Nephron progenitor cell (in vitro differentiated cells): ENCODE measurements around the gene MAGEA1.
"Not testable (repeated sequence)": the region's sequence is repeated elsewhere in the genome, so short reads cannot be mapped to it uniquely, and the experiment has no call there.

Experiments used
- DNase-seq: peaks from one replicate; pipeline ENCODE4 v3.0.0; 2021
- H3K27ac Mint-ChIP-seq: 2 replicates; pipeline ENCODE4 v1.8.0; 2021; ENCODE audit warnings: mild to moderate bottlenecking, moderate library complexity, mixed read lengths
- H3K27me3 Mint-ChIP-seq: 2 replicates; pipeline ENCODE4 v1.8.0; 2021; ENCODE audit warnings: mild to moderate bottlenecking, low read depth, mixed read lengths; ENCODE audit not compliant: poor library complexity
- H3K36me3 Mint-ChIP-seq: 2 replicates; pipeline ENCODE4 v1.8.0; 2021; ENCODE audit warnings: low read depth, mixed read lengths
- H3K4me1 Mint-ChIP-seq: 2 replicates; pipeline ENCODE4 v1.8.0; 2021; ENCODE audit warnings: mixed read lengths
- H3K4me3 Mint-ChIP-seq: 2 replicates; pipeline ENCODE4 v1.8.0; 2021; ENCODE audit warnings: mild to moderate bottlenecking, moderate library complexity, mixed read lengths
- H3K9me3 Mint-ChIP-seq: 2 replicates; pipeline ENCODE4 v1.8.0; 2021; ENCODE audit warnings: mild to moderate bottlenecking, moderate library complexity, mixed read lengths
- TF ChIP-seq, protein P1 (sequence below): fragments of 200-600 bp; sonication (generic); IDR thresholded peaks from 2 replicates; pipeline ENCODE4 v1.5.0; 2021; ENCODE audit warnings: antibody characterized with exemption

Gene MAGEA1

DNA sequence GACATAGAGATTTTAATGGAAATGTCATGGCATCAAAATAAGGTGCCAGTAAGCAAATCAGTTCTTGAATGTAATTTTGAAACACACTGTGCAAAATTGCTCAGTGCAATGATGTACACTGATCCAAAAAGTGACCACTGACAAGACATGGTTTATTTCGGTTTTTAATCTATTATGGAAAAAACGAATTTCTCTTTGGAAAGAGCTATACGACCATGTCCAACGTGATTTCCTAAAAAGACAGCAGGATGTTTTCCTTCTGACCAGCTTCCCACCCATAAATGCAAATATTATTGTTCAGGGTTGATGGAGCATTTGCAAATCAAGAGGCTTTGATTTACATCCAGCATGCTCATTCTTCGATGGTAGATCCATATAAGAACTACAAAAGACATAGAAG is 17.1 kb upstream of the MAGEA1 start:
- Mint-ChIP-seq H3K27me3 (peaks cover 3% of the 10 kb centered on the region), H3K9me3 (peaks cover 67% of the 10 kb centered on the region), H3K27ac (no peak overlapping the region)

DNA sequence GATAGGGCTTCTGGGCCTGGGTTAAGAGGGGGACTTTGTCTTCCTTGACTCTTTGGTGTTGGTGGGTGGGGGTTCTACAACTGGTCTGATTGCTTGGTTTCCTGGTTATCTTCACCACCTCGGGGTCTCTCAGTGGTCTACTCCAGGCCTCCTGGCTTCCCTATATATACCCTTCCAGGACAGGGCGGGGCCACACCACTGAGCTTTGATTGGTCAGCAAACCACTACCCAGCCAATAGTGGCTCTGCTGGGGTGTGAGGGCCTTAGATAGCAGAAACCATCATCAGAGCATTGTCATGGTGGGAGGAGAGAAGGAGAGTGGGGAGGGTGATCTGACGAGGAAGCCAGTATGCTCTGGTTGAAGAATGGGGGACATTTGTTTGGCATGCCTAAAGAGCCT is 14.4 kb upstream of the MAGEA1 start:
- H3K36me3 Mint-ChIP-seq = no peaks in the 10 kb centered on the region
- no peak overlapping the region for H3K4me3 Mint-ChIP-seq
- no peaks in the 10 kb centered on the region for H3K4me1 Mint-ChIP-seq
- H3K27me3 Mint-ChIP-seq = peaks cover 3% of the 10 kb centered on the region
- H3K27ac Mint-ChIP-seq = no peak overlapping the region
- TF ChIP-seq, protein P1, sequence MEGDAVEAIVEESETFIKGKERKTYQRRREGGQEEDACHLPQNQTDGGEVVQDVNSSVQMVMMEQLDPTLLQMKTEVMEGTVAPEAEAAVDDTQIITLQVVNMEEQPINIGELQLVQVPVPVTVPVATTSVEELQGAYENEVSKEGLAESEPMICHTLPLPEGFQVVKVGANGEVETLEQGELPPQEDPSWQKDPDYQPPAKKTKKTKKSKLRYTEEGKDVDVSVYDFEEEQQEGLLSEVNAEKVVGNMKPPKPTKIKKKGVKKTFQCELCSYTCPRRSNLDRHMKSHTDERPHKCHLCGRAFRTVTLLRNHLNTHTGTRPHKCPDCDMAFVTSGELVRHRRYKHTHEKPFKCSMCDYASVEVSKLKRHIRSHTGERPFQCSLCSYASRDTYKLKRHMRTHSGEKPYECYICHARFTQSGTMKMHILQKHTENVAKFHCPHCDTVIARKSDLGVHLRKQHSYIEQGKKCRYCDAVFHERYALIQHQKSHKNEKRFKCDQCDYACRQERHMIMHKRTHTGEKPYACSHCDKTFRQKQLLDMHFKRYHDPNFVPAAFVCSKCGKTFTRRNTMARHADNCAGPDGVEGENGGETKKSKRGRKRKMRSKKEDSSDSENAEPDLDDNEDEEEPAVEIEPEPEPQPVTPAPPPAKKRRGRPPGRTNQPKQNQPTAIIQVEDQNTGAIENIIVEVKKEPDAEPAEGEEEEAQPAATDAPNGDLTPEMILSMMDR = no peak
- no peak for DNase-seq
- H3K9me3 Mint-ChIP-seq = peaks cover 56% of the 10 kb centered on the region

More for the DNA sequence above, 17.1 kb upstream of the MAGEA1 start:
- H3K4me3 Mint-ChIP-seq = no peak overlapping the region
- no peaks in the 10 kb centered on the region for H3K4me1 Mint-ChIP-seq
- no peaks in the 10 kb centered on the region for H3K36me3 Mint-ChIP-seq
- DNase-seq = no peak
- TF ChIP-seq, protein P1 = no peak

DNA sequence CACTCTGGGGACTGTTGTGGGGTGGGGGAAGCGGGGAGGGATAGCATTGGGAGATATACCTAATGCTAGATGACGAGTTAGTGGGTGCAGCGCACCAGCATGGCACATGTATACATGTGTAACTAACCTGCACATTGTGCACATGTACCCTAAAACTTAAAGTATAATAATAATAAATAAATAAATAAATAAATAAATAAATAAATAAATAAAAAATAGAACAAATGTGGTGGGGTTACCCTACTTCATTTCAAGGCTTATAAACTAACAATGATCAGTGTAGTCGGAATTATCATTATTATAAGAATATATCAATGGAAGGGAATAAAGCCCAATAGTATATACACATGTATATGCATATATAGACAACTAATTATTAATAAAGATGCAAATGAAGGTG is 10.7 kb upstream of the MAGEA1 start:
- H3K4me3 Mint-ChIP-seq, DNase-seq, H3K27ac Mint-ChIP-seq, H3K36me3 Mint-ChIP-seq, H3K27me3 Mint-ChIP-seq, H3K4me1 Mint-ChIP-seq: not testable (repeated sequence)
- peaks cover 63% of the 10 kb centered on the region for H3K9me3 Mint-ChIP-seq

DNA sequence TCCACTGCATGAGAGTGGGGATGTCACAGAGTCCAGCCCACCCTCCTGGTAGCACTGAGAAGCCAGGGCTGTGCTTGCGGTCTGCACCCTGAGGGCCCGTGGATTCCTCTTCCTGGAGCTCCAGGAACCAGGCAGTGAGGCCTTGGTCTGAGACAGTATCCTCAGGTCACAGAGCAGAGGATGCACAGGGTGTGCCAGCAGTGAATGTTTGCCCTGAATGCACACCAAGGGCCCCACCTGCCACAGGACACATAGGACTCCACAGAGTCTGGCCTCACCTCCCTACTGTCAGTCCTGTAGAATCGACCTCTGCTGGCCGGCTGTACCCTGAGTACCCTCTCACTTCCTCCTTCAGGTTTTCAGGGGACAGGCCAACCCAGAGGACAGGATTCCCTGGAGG is 2.7 kb downstream of the MAGEA1 start:
- TF ChIP-seq, protein P1 = no peak
- peaks cover 53% of the 10 kb centered on the region for H3K9me3 Mint-ChIP-seq
- H3K4me3 Mint-ChIP-seq = no peak overlapping the region
- no peaks in the 10 kb centered on the region for H3K36me3 Mint-ChIP-seq
- peaks cover 14% of the 10 kb centered on the region for H3K27me3 Mint-ChIP-seq
- no peak overlapping the region for H3K27ac Mint-ChIP-seq
- no peak for DNase-seq
- no peaks in the 10 kb centered on the region for H3K4me1 Mint-ChIP-seq

DNA sequence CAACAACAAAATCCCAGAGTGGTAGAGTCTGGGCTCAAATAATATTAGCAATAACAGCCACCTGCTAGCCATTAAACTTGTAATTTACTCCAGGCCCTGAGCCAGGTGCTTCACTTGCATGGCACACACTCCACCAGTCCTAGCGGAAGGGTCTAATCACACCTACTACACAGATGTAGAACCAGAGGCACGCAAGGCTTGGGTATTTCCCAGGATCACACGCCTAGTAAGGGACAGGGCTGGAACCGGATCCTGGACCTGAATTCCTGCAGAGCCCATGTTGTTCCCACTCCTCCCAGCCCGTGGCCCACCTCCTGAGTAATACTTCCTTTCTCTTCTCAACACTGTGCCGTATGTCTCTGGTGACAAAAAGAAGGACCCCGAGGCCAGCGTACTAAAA is 5.7 kb downstream of the MAGEA1 start:
- DNase-seq = no peak
- Mint-ChIP-seq H3K9me3 (peaks cover 59% of the 10 kb centered on the region), H3K4me3 (no peak overlapping the region), H3K4me1 (no peaks in the 10 kb centered on the region), H3K36me3 (no peaks in the 10 kb centered on the region), H3K27me3 (peaks cover 17% of the 10 kb centered on the region), H3K27ac (no peak overlapping the region)
- TF ChIP-seq, protein P1 = no peak

DNA sequence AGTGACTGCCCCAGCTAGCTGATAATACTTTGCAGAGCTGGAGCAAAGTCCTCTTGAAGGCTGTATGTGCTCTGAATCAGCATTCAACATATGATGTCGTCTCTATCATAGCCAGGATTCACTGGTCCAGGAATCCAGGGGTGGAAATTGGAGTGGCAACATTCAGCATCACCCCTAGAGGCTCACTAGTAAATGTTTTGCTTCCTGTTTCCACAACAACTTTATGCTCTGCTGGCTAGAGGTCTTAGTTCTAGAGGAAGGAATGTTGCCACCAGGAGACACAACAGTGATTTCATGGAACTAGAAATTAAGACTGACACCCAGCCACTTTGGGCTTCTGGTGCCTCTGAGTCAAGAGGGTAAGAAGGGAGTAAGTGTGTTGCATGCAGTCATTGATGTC is 11.3 kb downstream of the MAGEA1 start:
- no peak overlapping the region for H3K27ac Mint-ChIP-seq
- H3K36me3 Mint-ChIP-seq = peaks cover 7% of the 10 kb centered on the region
- no peak overlapping the region for H3K4me3 Mint-ChIP-seq
- H3K9me3 Mint-ChIP-seq = peaks cover 52% of the 10 kb centered on the region
- peaks cover 12% of the 10 kb centered on the region for H3K27me3 Mint-ChIP-seq
- TF ChIP-seq, protein P1 = no peak
- H3K4me1 Mint-ChIP-seq = peaks cover 5% of the 10 kb centered on the region
- no peak for DNase-seq
